C4-2B (cell line): ENCODE data around the gene SNAPC4.

Experiments used
- H3K27ac ChIP-seq: fragments of 450-650 bp; 2 replicates; pipeline ENCODE4 v1.5.1; 2017
- ZFX ChIP-seq: fragments of 450-650 bp; IDR thresholded peaks from 2 replicates; pipeline ENCODE4 v1.6.1; 2017
- TF ChIP-seq, protein P1 (sequence below): fragments of 450-650 bp; conservative IDR thresholded peaks from 2 replicates; pipeline ENCODE4 v1.5.1; 2017; ENCODE audit warnings: mild to moderate bottlenecking

Gene SNAPC4

DNA sequence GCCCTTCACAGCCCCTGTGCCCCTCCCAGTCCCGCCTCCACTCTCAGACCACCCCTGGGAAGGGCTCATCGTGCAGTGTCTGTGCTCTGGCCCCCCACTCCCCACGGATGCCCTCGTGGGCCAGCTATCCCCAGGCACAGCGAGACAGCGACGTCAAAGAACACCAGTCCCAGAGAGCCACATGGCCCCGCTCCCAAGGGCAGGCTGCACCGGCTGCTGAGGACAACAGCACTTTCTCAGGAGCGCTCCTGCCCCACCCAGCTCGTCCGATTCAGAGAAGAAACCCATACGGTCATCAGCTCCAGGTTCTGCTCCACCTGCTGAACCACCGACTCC, 4.8 kb upstream of the SNAPC4 start:
- TF ChIP-seq, protein P1, sequence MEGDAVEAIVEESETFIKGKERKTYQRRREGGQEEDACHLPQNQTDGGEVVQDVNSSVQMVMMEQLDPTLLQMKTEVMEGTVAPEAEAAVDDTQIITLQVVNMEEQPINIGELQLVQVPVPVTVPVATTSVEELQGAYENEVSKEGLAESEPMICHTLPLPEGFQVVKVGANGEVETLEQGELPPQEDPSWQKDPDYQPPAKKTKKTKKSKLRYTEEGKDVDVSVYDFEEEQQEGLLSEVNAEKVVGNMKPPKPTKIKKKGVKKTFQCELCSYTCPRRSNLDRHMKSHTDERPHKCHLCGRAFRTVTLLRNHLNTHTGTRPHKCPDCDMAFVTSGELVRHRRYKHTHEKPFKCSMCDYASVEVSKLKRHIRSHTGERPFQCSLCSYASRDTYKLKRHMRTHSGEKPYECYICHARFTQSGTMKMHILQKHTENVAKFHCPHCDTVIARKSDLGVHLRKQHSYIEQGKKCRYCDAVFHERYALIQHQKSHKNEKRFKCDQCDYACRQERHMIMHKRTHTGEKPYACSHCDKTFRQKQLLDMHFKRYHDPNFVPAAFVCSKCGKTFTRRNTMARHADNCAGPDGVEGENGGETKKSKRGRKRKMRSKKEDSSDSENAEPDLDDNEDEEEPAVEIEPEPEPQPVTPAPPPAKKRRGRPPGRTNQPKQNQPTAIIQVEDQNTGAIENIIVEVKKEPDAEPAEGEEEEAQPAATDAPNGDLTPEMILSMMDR, result no peak
- no peak for TF ChIP-seq ZFX
- no peak overlapping the region for H3K27ac ChIP-seq

- TF ChIP-seq ZFX, result no peak
- TF ChIP-seq, protein P1, result no peak
- H3K27ac ChIP-seq, result no peak overlapping the region
Measured at GRCh38 chr9:136403915-136404800, 4.2 kb upstream of the SNAPC4 start.

- TF ChIP-seq, protein P1, result no peak
- no peak for TF ChIP-seq ZFX
- H3K27ac ChIP-seq, result no peak overlapping the region
Measured at GRCh38 chr9:136403538-136403914, 3.6 kb upstream of the SNAPC4 start.

GRCh38 chr9:136402067-136402466, 2.1 kb upstream of the SNAPC4 start:
- no peak for TF ChIP-seq ZFX
- H3K27ac ChIP-seq, result no peak overlapping the region

DNA sequence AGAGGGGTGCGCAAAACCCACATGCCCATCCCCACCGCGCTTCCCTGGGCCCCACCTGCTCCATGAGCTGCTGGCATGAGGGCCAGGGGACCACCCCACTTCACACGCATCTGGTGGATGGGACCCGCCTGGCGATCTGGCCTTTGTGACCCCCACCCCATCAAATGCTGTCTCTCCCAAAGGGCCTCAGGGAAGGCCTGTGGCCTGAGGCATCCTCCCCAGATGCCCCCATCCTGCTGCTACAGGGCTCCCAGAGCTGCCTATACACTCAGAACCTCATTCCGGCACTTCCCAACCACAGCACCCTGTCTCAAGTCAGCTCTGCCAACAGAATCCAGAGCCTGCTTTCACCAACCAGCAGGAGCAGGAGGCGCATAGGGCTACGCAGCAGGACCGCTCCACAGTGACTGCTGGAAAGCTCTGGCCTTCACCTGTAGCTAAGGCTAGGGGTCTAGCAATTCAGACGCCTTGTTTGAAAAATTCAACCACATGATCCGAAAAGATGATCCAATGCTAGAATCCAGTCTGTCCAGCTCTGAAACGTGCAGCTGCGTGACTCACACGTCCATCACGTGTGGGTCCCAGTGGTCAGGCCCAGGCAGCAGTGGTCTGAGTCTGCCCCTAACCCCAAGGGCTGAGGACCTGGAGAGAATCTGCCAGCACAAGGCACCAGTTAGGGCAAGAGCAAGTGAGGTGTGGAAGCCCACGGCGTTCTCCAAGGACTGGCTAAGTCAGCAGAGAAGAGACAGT, 1.4 kb upstream of the SNAPC4 start:
- no peak overlapping the region for H3K27ac ChIP-seq
- TF ChIP-seq, protein P1, result no peak
- no peak for TF ChIP-seq ZFX

GRCh38 chr9:136399176-136400037, 563 bp downstream of the SNAPC4 start:
- peak overlapping the region; percentile 92 for H3K27ac ChIP-seq

GRCh38 chr9:136398286-136398685, 1.7 kb downstream of the SNAPC4 start:
- TF ChIP-seq ZFX, result no peak
- TF ChIP-seq, protein P1, result no peak
- peak overlapping the region; percentile 92; the same call in 1 of the 2 replicates for H3K27ac ChIP-seq

More at GRCh38 chr9:136399176-136400037, 563 bp downstream of the SNAPC4 start:
- TF ChIP-seq ZFX, result peak; percentile 55; the same call in 1 of the 2 replicates
- TF ChIP-seq, protein P1, result no peak; the same call in 1 of the 2 replicates
